HuH-7.5 (cell line): ENCODE data around the gene AK1.
"Not testable (repeated sequence)": the region's sequence is repeated elsewhere in the genome, so short reads cannot be mapped to it uniquely, and the experiment has no call there.

Experiments
- DNase-seq: peaks from one replicate; pipeline ENCODE4 v3.0.0; 2011; ENCODE audit warnings: low spot score

AK1 gene

GRCh38 chr9:127847833-127848755, 29.4 kb downstream of the AK1 start:
- DNase-seq: no peak

DNA sequence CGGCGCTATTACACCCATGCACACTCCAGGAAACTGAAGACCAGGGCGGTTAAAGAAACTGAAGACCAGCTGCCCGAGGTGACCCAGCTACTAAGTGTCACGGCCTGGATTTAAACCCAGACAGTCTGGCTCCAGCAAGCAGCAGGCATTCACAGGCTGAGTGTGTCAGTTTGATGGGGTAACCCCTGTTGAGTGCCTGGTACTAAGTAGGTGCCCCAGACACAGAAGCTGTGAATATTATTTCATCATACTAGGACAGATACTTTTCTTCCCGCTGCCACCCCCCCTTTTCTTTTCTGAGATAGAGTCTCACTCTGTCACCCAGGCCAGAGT, 30.3 kb downstream of the AK1 start:
- DNase-seq: no peak

- DNase-seq: no peak
Observed at GRCh38 chr9:127846443-127847177, 30.9 kb downstream of the AK1 start.

DNA sequence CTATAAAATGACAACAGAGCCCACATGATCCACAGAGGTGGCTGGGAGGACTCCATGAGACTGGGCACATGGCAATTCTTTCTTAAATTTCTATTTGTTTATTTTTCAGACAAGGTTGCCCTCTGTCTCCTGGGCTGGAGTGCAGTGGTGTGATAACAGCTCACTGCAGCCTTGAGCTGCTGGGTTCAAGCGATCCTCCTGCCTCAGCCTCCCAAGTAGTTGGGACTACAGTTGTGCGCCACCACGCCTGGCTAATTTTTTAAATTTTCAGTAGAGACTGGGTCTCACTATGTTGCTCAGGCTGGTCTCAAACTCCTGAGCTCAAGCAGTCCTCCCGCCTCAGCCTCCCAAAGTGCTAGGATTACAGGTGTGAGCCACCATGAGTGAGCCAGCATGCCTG, 31.9 kb downstream of the AK1 start:
- not testable (repeated sequence) for DNase-seq

- DNase-seq: no peak
Observed at GRCh38 chr9:127844821-127845359, 32.6 kb downstream of the AK1 start.

DNA sequence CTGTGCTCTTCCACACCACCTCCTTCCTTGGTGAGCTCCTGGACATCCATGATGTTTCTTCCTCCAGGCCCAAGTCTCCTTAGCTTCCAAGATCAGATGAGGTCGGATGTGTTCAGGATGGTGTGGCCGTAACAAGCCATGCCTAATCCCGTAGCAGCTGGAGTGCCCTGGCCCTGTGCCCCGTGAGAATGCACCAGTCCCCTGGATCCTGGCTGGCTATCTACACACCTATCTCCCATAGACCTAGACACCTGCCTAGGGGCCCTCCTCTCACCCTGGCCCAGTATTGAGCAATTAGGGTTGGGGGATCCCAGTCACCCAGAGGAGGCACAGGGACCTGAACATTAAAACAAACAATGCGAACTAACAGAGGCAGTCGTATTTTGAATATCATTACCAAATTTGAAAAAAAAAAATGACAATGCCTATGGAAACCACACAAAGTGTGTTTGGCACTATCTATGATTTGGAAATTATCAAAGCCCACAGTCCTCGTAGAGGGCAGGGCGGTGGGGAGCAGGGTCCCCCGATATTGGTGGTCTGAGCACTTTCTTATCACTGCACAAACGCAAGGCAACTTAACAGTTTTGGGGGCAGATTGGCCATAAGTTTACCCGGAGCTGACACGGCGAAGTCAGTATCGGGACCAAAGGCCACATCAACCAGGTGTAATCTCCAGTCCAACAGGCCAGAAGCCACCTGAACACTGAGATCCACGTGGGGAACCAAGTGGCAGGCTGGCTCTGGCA, 36.2 kb downstream of the AK1 start:
- DNase-seq: no peak

DNA sequence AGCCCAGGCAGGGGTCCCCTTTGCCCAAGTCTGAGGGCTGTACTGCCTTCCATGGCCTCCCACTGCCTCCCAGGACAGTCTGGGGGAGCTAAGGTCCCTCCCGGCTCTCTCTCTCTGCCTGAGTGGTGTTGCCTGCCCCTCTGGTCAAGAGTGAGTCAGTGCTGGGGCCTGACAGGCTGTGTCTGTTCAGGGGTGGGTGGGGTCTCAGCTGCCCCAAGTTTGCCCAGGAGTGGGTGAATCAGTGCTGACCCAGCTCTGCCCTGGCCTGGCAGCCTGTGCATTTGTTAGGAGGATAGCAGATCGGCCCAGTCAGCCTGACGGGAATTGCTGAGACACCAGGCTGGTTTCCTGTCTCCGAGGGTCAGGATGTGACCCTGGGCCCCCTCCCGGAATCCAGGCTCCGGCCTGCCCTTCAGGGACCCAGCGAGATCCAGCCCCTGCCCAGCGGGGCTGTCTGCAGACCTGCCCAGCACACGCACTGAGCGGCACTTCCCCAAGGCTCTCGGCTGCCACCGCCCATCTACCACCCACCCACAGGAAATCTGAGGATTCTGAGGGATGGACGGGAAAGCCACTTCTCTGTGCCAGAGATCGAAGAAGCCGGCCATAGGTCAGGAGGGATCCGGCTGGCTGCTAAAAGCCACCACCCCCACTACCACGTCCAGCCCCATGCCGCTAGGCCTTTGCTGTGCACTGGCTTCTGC, 38.9 kb downstream of the AK1 start:
- DNase-seq: no peak

- DNase-seq: no peak
Observed at GRCh38 chr9:127837346-127837745, 40.1 kb downstream of the AK1 start.

DNA sequence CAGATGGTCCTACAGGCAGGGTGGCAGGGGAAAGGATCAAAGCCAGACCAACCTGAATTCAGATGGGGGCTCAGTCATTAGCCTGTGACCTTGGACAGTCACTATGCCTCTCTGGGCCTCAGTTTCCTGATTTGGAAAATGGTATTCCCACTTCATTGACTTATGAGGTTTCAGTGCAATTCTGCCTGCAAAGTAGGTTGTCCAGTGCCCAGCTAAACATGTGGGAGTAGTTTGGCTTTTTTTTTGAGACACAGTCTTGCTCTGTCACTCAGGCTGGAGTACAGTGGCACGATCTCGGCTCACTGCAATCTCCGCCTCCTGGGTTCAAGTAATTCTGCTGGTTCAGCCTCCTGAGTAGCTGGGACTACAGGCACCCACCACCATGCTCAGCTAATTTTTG, 40.9 kb downstream of the AK1 start:
- DNase-seq: not testable (repeated sequence)

DNA sequence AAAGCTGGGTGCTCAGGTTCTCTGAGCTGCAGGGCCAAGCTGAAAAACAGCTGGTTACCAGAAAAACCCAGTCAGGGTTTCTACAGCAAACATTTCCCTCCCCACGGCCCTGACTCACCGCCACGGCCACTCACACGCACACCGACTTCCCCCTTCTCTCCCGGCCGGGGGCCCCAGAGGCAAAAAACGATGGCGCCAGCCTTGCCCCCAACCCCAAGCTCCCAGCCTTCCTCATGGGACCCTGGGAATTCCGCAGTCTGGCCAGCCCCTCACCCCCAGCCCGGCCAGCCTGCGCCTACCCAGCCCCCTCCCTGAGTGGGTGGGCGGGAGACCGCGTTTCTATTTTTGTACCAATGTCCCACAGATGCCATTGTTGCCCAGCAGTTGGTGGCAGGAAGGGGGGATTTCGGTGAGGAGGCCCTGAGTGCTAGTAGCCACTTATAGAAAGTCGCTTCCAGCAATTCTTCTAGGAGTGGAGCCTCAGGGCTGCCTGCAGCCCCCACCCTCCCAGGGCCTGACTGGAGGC, 41.4 kb downstream of the AK1 start:
- DNase-seq: no peak

- DNase-seq: no peak
Observed at GRCh38 chr9:127833555-127833954, 43.9 kb downstream of the AK1 start.

- no peak for DNase-seq
Observed at GRCh38 chr9:127832248-127832647, 45.2 kb downstream of the AK1 start.

DNA sequence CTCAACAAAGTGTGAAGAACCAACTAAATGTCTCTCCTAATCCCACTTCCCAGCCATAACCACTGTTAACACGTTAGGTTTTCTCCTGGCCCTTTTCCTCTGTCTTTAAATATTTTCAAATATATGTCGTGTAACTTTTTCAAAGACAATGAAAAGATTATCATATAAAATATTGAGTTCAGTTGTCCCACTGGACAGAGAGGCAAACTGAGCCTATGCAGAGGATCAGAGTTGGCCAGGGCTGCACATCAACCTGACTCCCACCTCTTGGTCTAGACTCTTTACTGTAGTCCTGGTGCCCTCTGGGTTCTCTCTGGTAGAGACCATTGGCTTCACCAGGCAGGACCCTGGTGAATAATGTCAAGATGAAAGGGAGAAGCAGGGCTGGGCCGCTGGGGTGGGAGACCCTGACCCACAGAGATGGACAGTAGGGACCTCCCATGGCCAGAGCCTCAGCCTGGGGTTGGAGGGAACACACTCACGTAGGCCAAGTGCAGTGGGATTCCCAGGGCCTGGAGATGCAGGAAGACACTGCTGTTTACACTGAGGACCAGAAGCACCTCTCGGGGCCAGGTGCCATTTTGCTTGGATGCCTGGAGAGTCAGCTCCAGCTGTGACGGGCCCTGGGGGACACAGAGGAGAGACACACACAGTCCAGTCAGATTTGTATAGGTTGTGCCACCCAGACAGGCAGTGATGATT, 48.1 kb downstream of the AK1 start:
- DNase-seq: no peak

DNA sequence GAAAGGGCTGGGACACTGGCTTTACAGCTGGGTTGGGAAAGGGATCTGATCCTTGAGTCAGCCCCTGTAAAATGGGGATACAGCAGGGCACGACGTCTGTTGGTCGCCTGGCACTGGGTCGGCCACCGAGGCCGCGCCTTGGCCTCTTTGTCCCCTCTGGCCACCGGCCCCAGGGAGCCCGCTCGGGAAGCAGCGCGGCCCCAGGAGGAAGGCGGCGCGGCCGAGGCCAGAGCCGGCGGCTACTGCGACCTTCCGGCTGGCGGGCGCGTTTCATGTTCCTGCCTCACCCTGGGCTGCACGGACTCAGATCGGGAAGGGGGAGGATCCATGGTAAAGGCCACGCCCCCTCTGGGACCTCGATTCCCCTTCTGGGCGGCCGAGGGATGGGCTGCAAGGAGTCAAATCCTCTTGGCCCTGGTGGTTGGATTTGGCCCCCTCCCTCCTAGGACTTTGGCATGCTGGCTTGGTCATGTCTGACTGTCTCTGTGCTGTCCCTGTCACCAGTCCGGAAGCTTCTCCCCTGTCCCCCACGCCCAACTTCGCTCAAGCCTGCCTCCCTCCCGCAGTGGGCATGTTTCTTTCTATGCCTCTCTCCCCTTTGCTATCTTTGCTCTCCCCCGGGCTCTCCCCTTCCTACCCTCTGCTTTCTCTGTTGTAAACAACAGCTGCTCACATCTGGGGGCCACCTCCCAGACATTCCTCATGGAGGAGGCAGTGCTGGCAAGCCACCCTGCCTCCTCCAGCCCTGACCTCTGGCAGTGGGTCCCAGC, 49.0 kb downstream of the AK1 start:
- peak; percentile 95 for DNase-seq

GRCh38 chr9:127826253-127826913, 51.1 kb downstream of the AK1 start:
- no peak for DNase-seq

DNA sequence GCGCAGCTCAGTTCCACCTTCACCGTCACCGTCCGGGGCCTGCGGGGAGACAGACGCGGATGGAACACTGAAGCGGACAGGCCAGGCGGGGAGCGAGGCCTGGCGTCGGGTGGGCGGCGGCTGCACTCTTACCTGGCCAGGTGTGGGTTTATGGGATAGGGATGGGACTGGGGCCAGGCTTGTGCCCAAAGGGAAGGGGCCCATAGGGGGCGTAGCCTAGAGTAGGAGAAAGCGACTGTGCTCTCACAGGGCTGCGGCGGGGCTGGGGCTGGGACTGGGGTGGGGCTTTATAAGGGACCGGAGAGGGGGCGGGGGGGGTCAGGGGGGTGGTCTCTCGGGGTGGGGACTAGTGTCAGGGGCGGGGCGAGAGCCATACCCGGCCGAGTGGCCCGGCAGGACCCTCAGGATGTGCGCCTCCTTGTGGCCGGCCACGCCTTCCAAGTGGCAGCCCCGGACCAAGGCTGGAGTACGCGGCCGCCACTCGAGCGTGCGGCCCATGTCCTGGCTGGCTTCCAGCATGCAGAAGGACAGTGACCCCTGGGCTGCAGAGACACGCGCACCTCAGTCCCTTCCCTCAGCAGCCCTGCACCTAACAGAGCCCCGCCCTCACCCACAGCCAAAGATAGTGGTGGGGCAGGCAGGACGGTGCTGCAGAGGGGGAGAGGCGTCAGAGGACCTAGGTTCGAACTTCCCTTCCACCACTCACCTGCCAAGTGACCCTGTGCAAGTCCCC, 52.0 kb downstream of the AK1 start:
- peak; percentile 88 for DNase-seq

- DNase-seq: no peak
Observed at GRCh38 chr9:127822108-127822507, 55.4 kb downstream of the AK1 start.

DNA sequence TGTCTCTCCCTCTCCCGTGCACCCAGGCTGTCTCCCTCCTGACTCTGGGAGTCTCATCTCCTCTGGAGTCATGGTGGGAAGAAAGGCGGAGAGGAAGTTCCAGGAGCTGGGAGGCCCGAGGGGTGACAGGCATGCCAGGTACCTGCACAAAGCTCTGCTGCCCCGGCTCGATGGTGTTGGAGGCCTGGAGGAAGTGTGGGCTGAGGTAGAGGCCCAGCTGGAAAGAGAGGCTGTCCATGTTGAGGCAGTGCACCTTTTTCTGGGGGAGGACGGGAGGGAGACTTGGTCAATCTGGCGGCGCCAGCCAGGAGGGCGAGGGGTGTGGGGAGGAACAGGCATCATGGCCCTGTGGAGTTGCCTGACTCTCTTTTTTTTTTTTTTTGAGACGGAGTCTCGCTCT, 58.9 kb downstream of the AK1 start:
- DNase-seq: no peak

DNA sequence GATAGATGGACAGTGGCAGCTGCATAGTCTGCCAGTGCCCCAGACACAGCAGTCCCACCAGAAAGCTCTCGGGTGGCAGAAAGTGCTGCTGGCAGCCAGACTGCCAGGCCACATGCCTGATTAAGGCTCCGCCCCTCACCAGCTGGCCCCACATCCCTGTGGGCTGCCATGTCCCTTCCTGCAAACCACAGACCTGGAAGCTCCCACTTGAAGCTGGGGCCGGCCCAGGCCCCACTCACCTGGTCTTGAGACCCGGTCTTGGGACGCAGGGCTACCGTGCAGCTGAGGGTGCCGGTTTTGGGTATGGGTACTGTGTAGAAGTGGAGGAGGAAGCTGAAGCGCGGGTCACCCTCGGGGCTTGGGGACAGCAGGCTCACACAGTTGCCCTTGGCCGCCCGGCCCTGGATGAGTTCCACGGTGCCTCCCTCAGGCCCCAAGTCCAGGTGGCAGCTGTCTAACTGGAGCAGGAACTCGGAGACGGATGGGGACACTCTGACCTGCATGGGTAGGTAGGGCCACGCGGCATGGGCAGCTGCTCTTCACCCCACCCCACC, 59.5 kb downstream of the AK1 start:
- DNase-seq: no peak
